ENCODE measurements around the gene SEC14L5. TPM values are rescaled to one million over a fixed set of nuclear protein-coding genes. Genes with fewer than 3 reads are reported as not detected.

SEC14L5 gene
- under 1 TPM in 6 of 7 donors, not detected in 1; 0.13 to 0.94 (median 0.60) TPM for total RNA-seq
- polyA plus RNA-seq = under 1 TPM; 0.06 to 0.26 (median 0.11) TPM
- long read RNA-seq, donor 1 = 0 reads
- long read RNA-seq, donor 2 = 0 reads

GRCh38 chr16:4957720-4958509 lies at the start of gene SEC14L5:
TSS of gene SEC14L5 (plus strand) at chr16:4958330. CDS start at chr16:4959324, 994 bp downstream.
- Histone ChIP-seq H3K4me1 (peaks cover 5 to 31% (median 20%) of the 10 kb centered on the region in 6 donors), H3K36me3 (no peaks in the 10 kb centered on the region), H3K9me3 (no peaks in the 10 kb centered on the region), H3K27ac (peak within 1 kb of the TSS in 4 of 8 donors; percentile 25 to 57 (median 44)), H3K27me3 (replicated peaks in 1 of 7) (peaks cover 0 to 82% (median 19%) of the 10 kb centered on the region in 7 donors), H3K4me3 (peak within 1 kb of the TSS in 7 of 8 donors; percentile 22 to 67 (median 42))
- intact Hi-C loops (cut with DNase I; ENCODE audit: low total_unique reads) = no loop called here
- whole genome bisulfite sequencing, 5 donors = 1 to 4% (median 2%) methylated on average over 31 to 56 of the region's 56 CpGs
- TF ChIP-seq POLR2AphosphoS5 (IDR thresholded peaks at IDR 0.05) (peak in 2 of 3 donors; percentile 34 to 40), CTCF (IDR thresholded peaks at IDR 0.05 in 8 of 11, conservative IDR thresholded peaks at IDR 0.05 in 3 of 11) (no peak), POLR2A (IDR thresholded peaks at IDR 0.05) (no peak)
- peak; percentile 96 for DNase-seq

- intact Hi-C loops (cut with DNase I; ENCODE audit: low total_unique reads) = no loop called here
- no peak overlapping the region for H3K27ac ChIP-seq
- H3K9me3 ChIP-seq = no peaks in the 10 kb centered on the region
- WGBS, 5 donors = 82 to 97% (median 91%) methylated on average over 4 to 5 of the region's 5 CpGs
- H3K27me3 ChIP-seq (replicated peaks in 1 of 7) = peaks cover 0 to 25% (median 2%) of the 10 kb centered on the region in 7 donors
- no peak overlapping the region for H3K4me3 ChIP-seq
- no peaks in the 10 kb centered on the region for H3K4me1 ChIP-seq
- no peaks in the 10 kb centered on the region for H3K36me3 ChIP-seq
- no peak for TF ChIP-seq POLR2AphosphoS5 (IDR thresholded peaks at IDR 0.05)
- TF ChIP-seq POLR2A (IDR thresholded peaks at IDR 0.05) = no peak
- TF ChIP-seq CTCF (IDR thresholded peaks at IDR 0.05 in 8 of 11, conservative IDR thresholded peaks at IDR 0.05 in 3 of 11) = no peak
- DNase-seq = no peak
Observed at GRCh38 chr16:4908854-4909401, 49.2 kb upstream of the SEC14L5 start.

GRCh38 chr16:4909825-4910224 lies 48.3 kb upstream of the SEC14L5 start:
- no peak for DNase-seq
- TF ChIP-seq POLR2AphosphoS5 (IDR thresholded peaks at IDR 0.05) (no peak), CTCF (IDR thresholded peaks at IDR 0.05 in 8 of 11, conservative IDR thresholded peaks at IDR 0.05 in 3 of 11) (no peak), POLR2A (IDR thresholded peaks at IDR 0.05) (no peak)
- H3K27ac ChIP-seq = no peak overlapping the region
- no peaks in the 10 kb centered on the region for H3K4me1 ChIP-seq
- no peak overlapping the region for H3K4me3 ChIP-seq
- H3K9me3 ChIP-seq = no peaks in the 10 kb centered on the region
- H3K36me3 ChIP-seq = no peaks in the 10 kb centered on the region
- 86 to 94% (median 92%) methylated on average over 7 of the region's 7 CpGs for WGBS, 5 donors
- H3K27me3 ChIP-seq (replicated peaks in 1 of 7) = peaks cover 0 to 16% (median 0%) of the 10 kb centered on the region in 7 donors
- intact Hi-C loops (cut with DNase I; ENCODE audit: low total_unique reads) = no loop called here

GRCh38 chr16:4910828-4911227 lies 47.3 kb upstream of the SEC14L5 start:
- 85 to 91% (median 87%) methylated on average over 10 to 12 of the region's 12 CpGs for WGBS, 5 donors
- no peaks in the 10 kb centered on the region for H3K4me1 ChIP-seq
- no peak overlapping the region for H3K4me3 ChIP-seq
- TF ChIP-seq POLR2AphosphoS5 (IDR thresholded peaks at IDR 0.05) = no peak
- no peak for TF ChIP-seq CTCF (IDR thresholded peaks at IDR 0.05 in 8 of 11, conservative IDR thresholded peaks at IDR 0.05 in 3 of 11)
- no peak for TF ChIP-seq POLR2A (IDR thresholded peaks at IDR 0.05)
- no peaks in the 10 kb centered on the region for H3K36me3 ChIP-seq
- H3K27me3 ChIP-seq (replicated peaks in 1 of 7) = peaks cover 0 to 15% (median 0%) of the 10 kb centered on the region in 7 donors
- DNase-seq = no peak
- H3K27ac ChIP-seq = no peak overlapping the region
- intact Hi-C loops (cut with DNase I; ENCODE audit: low total_unique reads) = no loop called here
- H3K9me3 ChIP-seq = no peaks in the 10 kb centered on the region

Measured in spleen (tissue), 13 donors.